NCI-H1694 (cell line): Measurements from ENCODE around the gene DEFB129.
"Not testable (repeated sequence)": the region's sequence is repeated elsewhere in the genome, so short reads cannot be mapped to it uniquely, and the experiment has no call there.

Experiments
- DNase-seq: peaks from one replicate; lab custom pipeline; 2025; lab: John Stamatoyannopoulos, UW

The DEFB129 gene

DNA sequence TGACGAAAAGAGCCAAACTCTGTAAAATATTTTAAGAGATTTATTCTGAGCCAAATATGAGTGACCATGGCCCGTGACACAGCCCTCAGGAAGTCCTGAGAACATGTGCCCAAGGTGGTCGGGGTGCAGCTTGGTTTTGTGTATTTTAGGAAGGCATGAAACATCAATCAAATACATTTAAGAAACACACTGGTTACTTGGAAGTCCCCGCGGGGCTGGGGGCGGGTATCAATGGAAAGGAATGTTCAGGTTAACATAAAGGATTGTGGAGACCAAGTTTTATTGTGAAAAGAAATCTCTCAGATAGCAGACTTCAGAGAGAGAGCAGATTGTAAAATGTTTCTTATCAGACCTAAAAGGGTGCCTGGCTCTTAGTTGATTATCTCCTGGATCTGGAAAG, 26.4 kb downstream of the DEFB129 start:
- not testable (repeated sequence) for DNase-seq

DNA sequence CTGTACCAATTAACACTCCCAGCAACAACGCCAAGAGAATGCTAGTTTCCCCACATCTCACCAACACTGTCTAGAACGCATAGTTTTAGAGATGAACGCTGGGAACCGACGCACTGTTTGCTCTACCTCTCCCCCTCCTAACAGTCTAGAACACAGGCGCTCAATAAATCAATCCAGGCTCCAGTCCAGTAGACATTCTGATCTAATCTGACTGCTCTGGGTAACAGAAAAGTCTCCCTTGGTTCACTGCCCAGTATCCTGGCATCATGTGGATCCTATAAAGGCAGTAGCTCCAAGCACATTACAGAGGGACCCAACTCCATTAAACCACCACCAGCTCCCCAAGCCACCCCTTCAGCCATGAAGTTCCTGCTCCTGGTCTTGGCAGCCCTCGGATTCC, 30.4 kb downstream of the DEFB129 start, which contains the start of gene DEFB132:
DEFB132 (plus strand) TSS at position 306 of the 400 bp plus-strand sequence; CDS start at position 361, 55 bp downstream.
- no peak for DNase-seq

DNA sequence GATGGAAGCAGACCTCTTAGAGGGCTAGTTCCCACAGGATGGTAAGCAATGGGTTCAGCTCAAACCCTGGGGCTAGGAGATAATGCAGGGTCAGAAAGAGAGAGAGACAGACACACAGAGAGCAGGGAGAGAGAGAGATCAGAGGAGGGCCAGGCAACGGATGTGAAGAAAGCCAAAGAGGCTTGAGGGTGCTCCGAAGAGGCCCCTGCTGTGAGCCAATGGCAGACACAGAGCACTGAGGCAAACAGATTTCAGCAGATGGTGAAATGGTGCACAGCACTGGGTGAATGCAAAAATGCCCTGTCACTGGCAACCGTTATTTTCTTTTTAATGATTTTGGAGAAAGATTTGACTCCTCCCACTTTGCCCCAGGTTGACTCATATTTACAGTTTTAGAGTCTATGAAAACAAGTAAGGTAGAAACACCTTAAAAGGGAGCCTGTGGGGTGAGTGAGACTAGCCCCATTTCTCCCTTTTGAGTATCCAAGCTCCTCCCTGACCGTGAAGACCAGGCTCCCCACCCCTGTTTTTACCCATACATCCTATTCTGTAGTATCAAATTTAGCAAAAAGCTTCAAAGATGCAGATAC, 31.3 kb downstream of the DEFB129 start:
- no peak for DNase-seq

DNA sequence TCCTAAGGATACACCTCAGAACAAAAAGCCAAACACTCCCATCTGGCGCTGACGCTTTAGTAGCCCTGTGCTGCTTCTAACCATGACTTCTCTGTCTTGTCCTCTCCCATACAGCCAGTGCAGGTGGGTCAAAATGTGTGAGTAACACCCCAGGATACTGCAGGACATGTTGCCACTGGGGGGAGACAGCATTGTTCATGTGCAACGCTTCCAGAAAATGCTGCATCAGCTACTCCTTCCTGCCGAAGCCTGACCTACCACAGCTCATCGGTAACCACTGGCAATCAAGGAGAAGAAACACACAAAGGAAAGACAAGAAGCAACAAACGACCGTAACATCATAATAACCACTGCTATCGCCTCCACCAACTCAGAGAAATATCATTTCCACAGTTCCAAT, 31.9 kb downstream of the DEFB129 start:
- DNase-seq: no peak

DNA sequence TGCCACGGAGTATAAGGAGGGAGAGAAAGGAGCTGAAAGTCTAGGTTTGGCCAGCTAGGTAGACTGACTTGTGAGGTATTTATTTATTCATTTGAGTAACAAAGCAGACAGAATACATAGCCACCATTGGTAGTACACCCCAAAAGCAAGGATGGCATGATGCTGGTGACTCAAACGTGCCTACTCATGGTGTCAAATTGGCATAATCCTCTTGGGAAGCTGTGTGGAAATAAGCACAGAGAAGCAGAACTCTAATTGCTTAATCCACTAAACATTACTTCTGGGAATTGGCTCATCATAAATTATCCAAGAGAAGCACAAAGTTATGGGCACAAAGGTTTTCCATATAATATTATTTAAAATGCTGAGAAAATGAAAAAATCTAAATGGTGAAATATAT, 32.9 kb downstream of the DEFB129 start:
- DNase-seq: no peak

DNA sequence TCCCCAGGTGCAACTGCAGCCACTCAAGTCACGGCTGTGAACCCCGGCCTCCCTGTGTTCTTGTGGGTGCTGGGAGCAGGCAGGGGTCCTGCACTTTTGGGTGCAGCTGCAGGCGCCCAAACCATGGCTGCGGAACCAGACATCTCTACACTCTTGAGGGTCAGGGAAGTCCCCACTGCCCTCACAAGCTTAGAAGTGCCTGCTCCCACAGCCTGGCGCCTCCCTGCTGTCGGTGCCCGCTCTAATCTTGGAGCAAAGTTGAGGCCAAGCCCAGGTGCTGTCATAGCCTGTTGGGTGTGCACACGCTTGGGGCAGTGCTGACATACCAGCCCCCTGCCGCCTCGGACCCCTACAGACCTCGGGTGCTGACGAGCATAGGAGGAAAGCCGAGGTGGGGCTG, 36.6 kb downstream of the DEFB129 start:
- no peak for DNase-seq

DNA sequence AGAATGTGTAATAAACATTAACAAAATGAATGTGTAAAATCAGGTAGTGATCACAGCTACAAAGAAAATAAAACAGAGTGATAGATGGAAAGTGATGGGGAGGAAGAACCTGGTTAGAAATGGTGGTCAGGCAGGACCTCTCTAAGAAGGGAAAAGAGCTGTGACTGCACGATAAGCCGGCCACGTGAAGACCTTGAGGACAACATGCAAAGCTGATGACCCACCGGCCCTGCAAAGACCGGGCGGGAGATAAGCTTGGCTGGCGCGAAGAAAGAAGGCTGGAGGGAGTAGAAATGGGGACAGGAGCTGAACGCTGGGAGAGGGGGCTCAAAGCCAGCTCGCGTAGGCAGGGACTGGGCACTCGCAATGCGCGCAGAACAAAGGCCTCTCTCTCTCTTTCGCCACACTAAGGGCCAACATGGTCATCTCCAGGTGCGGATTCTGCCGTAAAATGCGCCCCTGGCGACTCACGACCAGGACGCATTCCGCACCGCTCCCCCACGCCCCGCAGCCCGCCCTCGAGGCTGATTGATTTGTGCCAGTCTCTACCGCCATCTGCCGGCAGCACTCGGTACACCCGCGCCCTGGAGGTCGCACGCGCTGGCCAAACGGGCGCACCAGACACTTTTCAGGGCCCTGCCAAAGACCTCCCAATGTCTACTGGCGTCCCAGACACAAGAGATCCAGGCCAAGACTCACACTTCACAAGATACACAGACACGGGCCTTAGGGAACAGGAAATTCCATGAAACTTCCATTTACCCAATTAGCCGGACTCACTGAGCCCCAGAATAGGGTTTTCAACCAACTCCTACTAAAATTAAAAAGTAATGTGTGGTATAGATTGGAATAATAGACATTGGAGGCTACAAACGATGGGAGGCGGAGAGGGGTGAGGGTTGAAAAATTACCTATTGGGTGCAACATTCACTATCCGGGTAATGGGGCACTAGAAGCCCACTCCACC, 39.8 kb downstream of the DEFB129 start:
- peak; percentile 49 for DNase-seq

DNA sequence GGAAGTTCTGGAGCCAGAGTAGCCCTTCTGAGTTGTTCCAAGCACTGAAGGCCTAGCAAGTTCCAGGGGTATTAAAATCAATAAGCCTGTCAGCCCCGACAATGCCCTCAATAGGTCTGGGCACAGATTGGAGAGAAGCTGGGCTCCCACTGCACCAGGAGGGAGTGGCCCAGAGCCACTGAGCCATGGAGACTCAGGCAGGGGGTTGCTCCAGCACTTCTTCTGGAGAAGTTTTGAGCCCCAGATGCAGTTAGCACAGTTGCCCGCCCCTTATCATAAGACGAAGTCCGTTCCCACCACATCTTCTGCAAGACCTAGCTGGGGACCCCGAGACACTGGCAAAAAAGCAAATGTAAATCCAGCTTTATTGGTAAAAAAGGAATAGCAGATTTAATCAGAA, 43.5 kb downstream of the DEFB129 start:
- no peak for DNase-seq

DNA sequence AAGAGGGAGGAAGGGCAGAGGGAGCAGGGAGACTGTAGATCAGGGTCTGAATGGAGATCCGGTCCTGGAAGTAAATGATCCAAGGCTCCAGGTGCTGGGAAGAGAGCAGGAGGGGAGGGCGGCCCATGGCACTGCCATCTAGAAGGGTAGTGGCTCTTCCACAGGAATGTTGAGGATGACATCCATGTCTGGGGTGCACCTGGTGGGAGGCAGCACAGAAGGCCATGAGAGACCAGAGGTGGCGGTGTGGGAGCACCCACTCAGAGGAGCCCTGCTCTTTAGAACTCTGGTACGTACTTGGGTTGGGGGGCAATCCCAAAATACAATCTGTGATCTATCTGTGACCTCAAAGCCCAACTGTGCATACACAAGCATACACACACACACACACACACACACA, 44.0 kb downstream of the DEFB129 start:
- DNase-seq: no peak

DNA sequence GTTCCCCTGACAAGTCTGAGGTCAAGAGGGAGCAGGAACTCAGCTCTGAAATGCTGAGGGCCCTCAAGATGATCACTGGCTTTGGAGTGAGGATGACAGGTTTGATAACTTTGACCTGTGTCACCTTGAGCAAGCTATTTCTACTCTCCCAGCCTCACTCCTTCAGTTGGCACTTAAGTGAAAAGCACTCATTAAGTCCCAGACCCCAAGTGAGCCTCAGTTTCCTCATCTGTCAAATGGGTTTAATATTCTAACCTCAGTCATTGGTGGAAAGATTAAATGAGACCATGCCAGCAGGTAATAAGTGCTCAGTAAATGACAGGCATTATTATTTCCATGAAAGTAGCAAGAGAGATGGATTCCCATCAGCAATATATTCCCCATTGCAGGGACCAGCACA, 44.5 kb downstream of the DEFB129 start:
- DNase-seq: no peak

DNA sequence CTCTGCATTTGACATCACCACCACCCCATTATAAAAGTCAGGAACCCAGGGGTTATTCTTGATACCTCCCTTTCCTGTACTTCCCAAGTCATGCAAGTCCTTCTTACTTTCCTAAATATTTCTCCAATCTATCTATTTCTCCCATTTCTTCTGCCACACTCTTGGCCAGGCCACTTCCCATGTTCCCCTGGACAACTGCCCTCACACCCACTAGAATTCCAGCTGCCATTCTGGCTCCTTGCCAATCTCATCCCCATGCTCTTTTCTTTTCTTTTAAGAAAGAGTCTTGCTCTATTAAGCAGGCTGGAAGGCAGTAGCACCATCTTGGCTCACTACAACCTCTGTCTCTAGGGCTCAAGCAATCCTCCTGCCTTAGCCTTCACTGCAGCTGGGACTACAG, 45.7 kb downstream of the DEFB129 start:
- no peak for DNase-seq

DNA sequence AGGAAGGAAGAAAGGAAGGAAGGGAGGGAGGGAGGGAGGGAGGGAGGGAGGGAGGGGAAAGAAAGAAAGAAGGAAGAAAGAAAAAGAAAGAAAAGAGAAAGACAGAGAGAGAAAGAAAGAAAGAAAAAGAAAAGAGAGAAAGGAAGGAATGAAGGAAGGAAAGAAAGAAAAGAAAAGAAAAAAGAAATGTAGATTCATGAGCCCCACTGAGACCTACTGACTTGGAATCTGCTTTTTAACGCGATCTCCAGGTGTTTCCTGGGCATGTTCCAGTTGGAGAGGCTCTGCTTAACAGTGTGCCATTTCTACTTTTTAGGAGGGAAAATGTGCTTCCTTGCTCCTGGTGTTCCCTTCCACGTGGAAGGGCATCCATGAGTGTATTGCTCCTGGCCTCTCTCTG, 46.8 kb downstream of the DEFB129 start:
- no peak for DNase-seq

DNA sequence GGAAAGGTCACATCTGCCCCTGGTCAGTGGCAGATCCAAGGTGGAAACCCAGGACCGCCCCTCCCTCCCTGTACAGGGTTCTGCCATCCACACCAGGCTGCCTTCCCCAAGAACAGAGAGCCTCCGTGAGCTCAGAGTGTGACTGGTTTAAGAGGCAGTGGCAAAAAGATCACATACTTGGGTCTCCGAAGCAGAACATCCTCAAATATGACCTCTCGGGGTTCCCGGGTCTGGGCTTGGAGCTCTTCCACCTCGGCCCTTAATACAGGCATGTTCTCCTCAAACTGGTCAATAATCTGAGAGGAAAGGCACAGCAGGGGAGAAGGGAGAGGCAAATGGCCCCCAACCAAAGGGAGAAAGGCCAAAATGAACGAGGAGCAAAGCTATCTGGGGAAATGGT, 48.7 kb downstream of the DEFB129 start:
- no peak for DNase-seq

DNA sequence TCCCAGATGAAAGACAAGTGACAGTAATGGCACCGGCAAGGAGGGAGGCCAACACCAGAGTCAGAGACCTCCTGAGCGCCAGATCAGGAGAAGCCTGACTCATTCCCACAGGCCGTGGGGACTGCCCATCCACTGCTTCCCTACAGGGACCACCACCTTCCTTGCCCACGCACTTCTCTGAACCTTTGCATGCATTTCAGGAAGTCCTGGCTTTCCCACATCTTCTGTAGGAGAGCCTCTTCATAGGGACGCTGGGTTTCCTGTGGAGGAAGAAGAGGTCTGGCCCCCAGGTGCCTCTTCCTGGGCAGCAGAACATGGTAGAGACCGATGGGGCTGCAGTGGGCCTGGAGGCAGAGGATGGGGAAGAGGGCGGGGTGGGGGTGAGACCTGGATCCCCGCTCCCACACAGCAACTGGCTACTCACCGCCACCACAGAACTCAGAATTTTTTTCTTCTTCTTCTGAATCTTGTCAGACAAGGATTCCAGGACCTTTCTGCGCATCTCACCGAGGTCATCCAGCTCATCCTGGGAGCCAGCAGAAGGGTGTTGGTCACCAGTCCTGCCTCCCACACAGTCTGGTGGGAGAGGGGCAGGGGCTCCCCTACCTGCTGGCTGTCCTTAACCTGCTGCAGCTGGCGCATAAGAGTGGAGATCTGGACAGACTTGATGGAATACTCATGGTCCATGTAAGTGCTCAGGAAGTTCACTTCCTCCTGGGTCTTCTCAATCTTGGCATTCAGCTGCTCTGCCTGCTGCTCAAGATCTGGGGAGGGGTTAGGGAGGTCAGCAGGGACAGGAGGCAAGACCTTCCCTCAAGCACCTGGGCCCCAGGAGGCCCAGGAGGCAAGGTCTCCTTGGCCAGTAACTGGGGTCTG, 49.8 kb downstream of the DEFB129 start:
- DNase-seq: no peak

DNA sequence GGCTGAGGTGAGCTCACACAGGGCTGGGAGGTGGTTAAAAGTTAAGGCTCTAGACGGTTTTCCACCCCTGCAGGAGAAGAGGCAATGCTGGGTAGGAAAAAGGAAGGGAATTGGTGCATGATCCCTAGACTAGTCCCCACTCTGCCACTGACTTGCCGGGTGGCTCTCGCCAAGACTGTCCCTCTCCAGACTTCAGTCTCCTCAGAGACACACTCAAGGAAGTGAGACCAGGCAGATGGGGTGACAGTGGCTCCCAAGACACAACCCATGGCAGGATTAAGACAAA, 50.4 kb downstream of the DEFB129 start:
- no peak for DNase-seq

DNA sequence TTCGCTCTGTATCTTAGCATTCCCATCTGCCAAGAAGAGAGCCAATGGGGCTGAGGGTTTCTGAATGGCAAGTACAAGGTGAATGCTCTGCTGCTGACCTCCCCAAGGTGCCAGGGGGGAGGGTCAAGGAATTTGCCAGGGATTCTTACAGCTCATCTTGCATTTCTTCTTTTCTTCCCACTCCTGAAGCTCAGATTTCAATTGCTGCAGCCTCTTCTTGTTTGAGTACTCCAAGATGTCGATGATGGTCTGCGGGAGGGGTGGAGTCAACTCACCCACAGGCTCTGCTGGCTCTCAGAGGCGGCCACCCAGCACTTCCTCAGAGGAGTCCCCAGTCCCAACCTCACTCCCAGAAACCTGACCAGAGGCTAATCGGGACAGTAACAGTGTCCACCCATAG, 51.1 kb downstream of the DEFB129 start:
- no peak for DNase-seq

DNA sequence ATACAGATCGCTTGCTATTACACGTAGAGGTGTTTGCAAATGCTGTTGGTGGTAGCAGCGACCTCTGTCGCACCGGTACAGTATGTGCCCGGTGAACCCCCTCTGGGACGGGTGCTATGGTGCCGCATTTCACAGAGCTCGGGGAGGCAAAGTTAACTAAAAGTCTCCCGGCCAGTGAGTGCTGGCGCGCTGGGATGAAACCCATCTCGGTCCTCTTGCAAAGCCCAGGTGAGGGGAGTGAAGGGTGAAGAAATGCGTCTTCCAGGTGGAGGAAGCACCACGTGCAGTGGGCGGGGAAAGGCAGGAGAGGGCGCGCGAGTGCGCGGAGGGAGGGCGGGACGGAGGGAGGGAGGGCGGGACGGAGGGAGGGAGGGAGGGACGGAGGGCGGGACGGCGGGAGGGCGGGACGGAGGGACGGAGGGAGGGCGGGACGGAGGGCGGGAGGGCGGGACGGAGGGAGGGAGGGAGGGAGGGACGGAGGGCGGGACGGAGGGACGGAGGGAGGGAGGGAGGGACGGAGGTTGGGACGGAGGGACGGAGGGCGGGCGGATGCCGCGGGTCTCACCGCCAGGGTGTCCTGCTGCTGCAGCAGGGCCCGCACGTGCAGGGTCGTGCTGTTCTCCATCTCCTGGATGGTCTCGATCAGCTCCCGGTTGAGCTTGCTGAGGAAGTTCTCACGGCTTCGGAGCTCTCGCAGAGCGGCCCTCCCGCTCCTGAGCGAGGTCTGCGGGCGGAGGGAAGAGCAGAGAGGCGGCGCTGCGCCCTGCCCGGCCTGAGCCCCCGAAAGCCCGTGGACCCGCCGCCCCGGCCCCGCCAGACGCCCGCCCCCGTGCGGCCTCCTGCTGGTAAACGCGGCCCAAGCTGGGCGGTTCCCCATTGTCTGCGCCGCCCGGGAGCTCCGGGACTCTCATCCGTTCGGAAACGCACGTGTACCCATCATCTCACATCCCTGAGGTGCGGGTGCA, 51.8 kb downstream of the DEFB129 start:
- no peak for DNase-seq
